GM23338 (cell line): Measurements from ENCODE around the gene CREB1. TPM values are rescaled to one million over a fixed set of nuclear protein-coding genes. Genes with fewer than 3 reads are reported as not detected.

Experiments used
- ATAC-seq: fragments of 200-7000 bp; cut with Tn5 transposase; 3 replicates; pipeline ENCODE4 v1.9.1; 2020
- DNase-seq: peaks from one replicate; pipeline ENCODE4 v3.0.0-alpha.2; 2015; ENCODE audit warnings: low spot score
- H2AFZ ChIP-seq: fragments of 200-600 bp; sonication (generic); 2 replicates; pipeline ENCODE4 v1.8.0; 2016; ENCODE audit warnings: antibody characterized with exemption, mild to moderate bottlenecking, moderate library complexity
- H3F3A ChIP-seq: fragments of 200-600 bp; sonication (generic); replicated peaks from 2 replicates; pipeline ENCODE4 v1.8.0; 2017; ENCODE audit warnings: antibody characterized with exemption, mixed run types, low read depth
- H3K27ac ChIP-seq: fragments of 200-600 bp; sonication (generic); 2 replicates; pipeline ENCODE4 v1.6.1; 2016; ENCODE audit warnings: low read depth
- H3K27me3 ChIP-seq: fragments of 200-600 bp; sonication (generic); 2 replicates; pipeline ENCODE4 v1.8.0; 2016; ENCODE audit warnings: mild to moderate bottlenecking, mixed run types, moderate library complexity; ENCODE audit not compliant: insufficient read depth
- H3K36me3 ChIP-seq: fragments of 200-600 bp; sonication (generic); 2 replicates; pipeline ENCODE4 v1.8.0; 2016; ENCODE audit warnings: mild to moderate bottlenecking; ENCODE audit not compliant: insufficient read depth
- H3K4me1 ChIP-seq: fragments of 200-600 bp; sonication (generic); 2 replicates; pipeline ENCODE4 v1.8.0; 2016; ENCODE audit warnings: mild to moderate bottlenecking, moderate library complexity; ENCODE audit not compliant: insufficient read depth
- H3K4me2 ChIP-seq: fragments of 200-600 bp; sonication (generic); 2 replicates; pipeline ENCODE4 v1.7.1; 2017; ENCODE audit warnings: mixed run types
- H3K4me3 ChIP-seq: fragments of 200-600 bp; sonication (generic); 2 replicates; pipeline ENCODE4 v1.6.1; 2016; ENCODE audit warnings: mixed run types
- H3K79me2 ChIP-seq: fragments of 200-600 bp; sonication (generic); replicated peaks from 2 replicates; pipeline ENCODE4 v1.8.0; 2017; ENCODE audit warnings: mild to moderate bottlenecking; ENCODE audit not compliant: insufficient read depth
- H3K9me2 ChIP-seq: fragments of 200-600 bp; sonication (generic); 2 replicates; pipeline ENCODE4 v1.8.0; 2017; ENCODE audit not compliant: insufficient read depth
- H4K20me1 ChIP-seq: fragments of 200-600 bp; sonication (generic); replicated peaks from 2 replicates; pipeline ENCODE4 v1.8.0; 2017; ENCODE audit warnings: mild to moderate bottlenecking; ENCODE audit not compliant: insufficient read depth
- H3K27ac Mint-ChIP-seq: 2 replicates; pipeline ENCODE4 v1.8.0; 2020; ENCODE audit warnings: inconsistent platforms, mild to moderate bottlenecking, moderate library complexity, mixed read lengths
- H3K27me3 Mint-ChIP-seq: 3 replicates; pipeline ENCODE4 v1.8.0; 2022; ENCODE audit warnings: low read depth, mild to moderate bottlenecking, moderate library complexity, mixed read lengths, inconsistent platforms; ENCODE audit not compliant: insufficient read depth, poor library complexity
- H3K36me3 Mint-ChIP-seq: 3 replicates; pipeline ENCODE4 v1.8.0; 2021; ENCODE audit warnings: low read depth, mild to moderate bottlenecking, inconsistent platforms, moderate library complexity, mixed read lengths
- H3K4me1 Mint-ChIP-seq: 3 replicates; pipeline ENCODE4 v1.8.0; 2020; ENCODE audit warnings: mild to moderate bottlenecking, inconsistent platforms, mixed read lengths
- H3K4me3 Mint-ChIP-seq: 3 replicates; pipeline ENCODE4 v1.8.0; 2021; ENCODE audit warnings: moderate library complexity, mild to moderate bottlenecking, inconsistent platforms, mixed read lengths
- H3K9me3 Mint-ChIP-seq: 3 replicates; pipeline ENCODE4 v1.8.0; 2020; ENCODE audit warnings: moderate library complexity, mild to moderate bottlenecking, inconsistent platforms, mixed read lengths
- CREB1 ChIP-seq: fragments of 250-450 bp; sonication (Bioruptor Pico); IDR thresholded peaks from 2 replicates; pipeline ENCODE4 v1.5.0; 2020; ENCODE audit warnings: low read depth, mild to moderate bottlenecking, moderate library complexity
- ETS1 ChIP-seq: IDR thresholded peaks from 2 replicates; pipeline ENCODE4 v1.6.1; 2016; ENCODE audit warnings: antibody characterized with exemption
- EZH2 ChIP-seq: fragments of 200-600 bp; sonication (generic); IDR thresholded peaks from one replicate; pipeline ENCODE4 v1.8.0; 2017; ENCODE audit warnings: antibody characterized with exemption, mild to moderate bottlenecking, low read depth; ENCODE audit not compliant: unreplicated experiment
- NANOG ChIP-seq: IDR thresholded peaks from 2 replicates; pipeline ENCODE4 v1.6.1; 2016; ENCODE audit warnings: antibody characterized with exemption, borderline replicate concordance
- REST ChIP-seq: IDR thresholded peaks from one replicate; pipeline ENCODE4 v1.6.1; 2018; ENCODE audit warnings: antibody characterized with exemption; ENCODE audit not compliant: unreplicated experiment
- STAT1 ChIP-seq: IDR thresholded peaks from one replicate; pipeline ENCODE4 v1.6.1; 2016; ENCODE audit warnings: antibody characterized with exemption; ENCODE audit not compliant: unreplicated experiment
- ZNF114 ChIP-seq: fragments of 250-450 bp; sonication (Bioruptor Pico); IDR thresholded peaks from 2 replicates; pipeline ENCODE4 v1.5.0; 2020; ENCODE audit warnings: mild to moderate bottlenecking, moderate library complexity
- ZNF331 ChIP-seq: fragments of 250-450 bp; sonication (Bioruptor Pico); IDR thresholded peaks from 2 replicates; pipeline ENCODE4 v1.5.0; 2020; ENCODE audit warnings: low read depth, mild to moderate bottlenecking, moderate library complexity
- polyA plus RNA-seq: library from polyadenylated mRNA; unstranded; fragments of >200 nt; fragmentation: Nextera tagmentation; extraction: Ambion mirVana; gene quantifications from 2 replicates; pipeline ENCODE4 v1.2.1, GENCODE V29; 2016
- total RNA-seq: library from RNA; depleted of rRNA; stranded (reverse); fragments of >200 nt; shearing (Covaris generic); gene quantifications from 2 replicates; pipeline ENCODE4 v1.2.3, GENCODE V29; 2014

Gene CREB1
- total and polyA plus RNA-seq, 2 experiments from 2014 or later = 40.3 to 104 TPM

GRCh38 chr2:207504513-207505170 is 25.1 kb upstream of the CREB1 start:
- H3K4me1 Mint-ChIP-seq = peaks cover 41% of the 10 kb centered on the region
- no peaks in the 10 kb centered on the region for H4K20me1 ChIP-seq
- no peaks in the 10 kb centered on the region for H3K79me2 ChIP-seq
- peak overlapping the region; percentile 1; the same call in 1 of the 2 replicates for H2AFZ ChIP-seq
- no peaks in the 10 kb centered on the region for H3K36me3 Mint-ChIP-seq
- H3K36me3 ChIP-seq = no peaks in the 10 kb centered on the region
- peaks cover 7% of the 10 kb centered on the region for H3K27me3 Mint-ChIP-seq
- DNase-seq (peak; percentile 35), ATAC-seq (peak; percentile 76)
- H3K4me2 ChIP-seq = peak overlapping the region; percentile 58
- peak overlapping the region; percentile 1 for H3K4me3 Mint-ChIP-seq
- H3F3A ChIP-seq = 0 out of 2 replicates have a peak, but pooled peaks cover 5% of the 10 kb centered on the region
- peaks cover 28% of the 10 kb centered on the region for H3K4me1 ChIP-seq
- no peak for TF ChIP-seq EZH2
- TF ChIP-seq ZNF114 (CRISPR knock-in tag) = no peak
- TF ChIP-seq ETS1 = no peak
- TF ChIP-seq STAT1 = no peak
- H3K9me3 Mint-ChIP-seq = no peaks in the 10 kb centered on the region
- H3K4me3 ChIP-seq = 0 out of 2 replicates have a peak overlapping the region, but pooled peaks have one; percentile 7
- 0 out of 2 replicates have a peak overlapping the region, but pooled peaks have one; percentile 67 for H3K27ac Mint-ChIP-seq
- H3K27me3 ChIP-seq = no peaks in the 10 kb centered on the region
- H3K27ac ChIP-seq = peak overlapping the region; percentile 67
- no peaks in the 10 kb centered on the region for H3K9me2 ChIP-seq

- Histone ChIP-seq H3K36me3 (no peaks in the 10 kb centered on the region), H2AFZ (no peak overlapping the region), H4K20me1 (no peaks in the 10 kb centered on the region), H3K79me2 (no peaks in the 10 kb centered on the region), H3K4me1 (peaks cover 28% of the 10 kb centered on the region), H3K27me3 (no peaks in the 10 kb centered on the region), H3K4me2 (peak overlapping the region; percentile 58), H3K4me3 (0 out of 2 replicates have a peak overlapping the region, but pooled peaks have one; percentile 7), H3F3A (0 out of 2 replicates have a peak, but pooled peaks cover 5% of the 10 kb centered on the region), H3K9me2 (no peaks in the 10 kb centered on the region), H3K27ac (peak overlapping the region; percentile 67)
- Mint-ChIP-seq H3K9me3 (no peaks in the 10 kb centered on the region), H3K36me3 (no peaks in the 10 kb centered on the region), H3K4me1 (peaks cover 41% of the 10 kb centered on the region), H3K27me3 (peaks cover 2% of the 10 kb centered on the region), H3K4me3 (peak overlapping the region; percentile 1), H3K27ac (peak overlapping the region; percentile 67; the same call in 1 of the 2 replicates)
- peak; percentile 86 for ATAC-seq
- DNase-seq = peak; percentile 52
- TF ChIP-seq REST = no peak
- no peak for TF ChIP-seq CREB1 (CRISPR knock-in tag)
- TF ChIP-seq ZNF331 (CRISPR knock-in tag) = no peak
- no peak for TF ChIP-seq EZH2
- TF ChIP-seq ETS1 = no peak
- TF ChIP-seq STAT1 = no peak
- TF ChIP-seq NANOG = no peak
Observed at GRCh38 chr2:207505171-207505570, 24.6 kb upstream of the CREB1 start.
